ENCODE data around the gene PSEN1. TPM values are rescaled to one million over a fixed set of nuclear protein-coding genes. Genes with fewer than 3 reads are reported as not detected.
A peak's percentile ranks its signal among the peaks of the same experiment; 100 is the strongest.

PSEN1 gene
- total RNA-seq, 2 donors from 2014 or later: 20.5 to 22.3 TPM

DNA sequence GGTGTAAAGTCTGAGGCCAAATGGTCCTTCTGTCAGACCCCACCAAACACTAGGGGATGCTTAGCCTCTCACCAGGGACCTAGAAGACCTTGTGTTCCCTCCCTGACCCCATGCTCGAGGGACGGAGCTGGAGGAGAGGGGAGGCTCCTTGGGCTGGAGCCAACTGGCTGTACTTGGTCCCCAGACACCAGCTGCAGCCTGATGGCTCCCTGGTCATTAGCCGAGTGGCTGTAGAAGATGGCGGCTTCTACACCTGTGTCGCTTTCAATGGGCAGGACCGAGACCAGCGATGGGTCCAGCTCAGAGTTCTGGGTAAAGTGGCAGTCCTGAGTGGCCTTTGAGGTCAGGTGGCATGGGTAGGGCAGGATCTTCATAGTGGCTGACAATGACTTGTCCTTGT, 130.0 kb downstream of the PSEN1 start:
- Histone ChIP-seq H3K4me1 (peaks cover 0 to 13% of the 10 kb centered on the region in 2 donors), H3K9me3 (no peaks in the 10 kb centered on the region), H3K36me3 (no peaks in the 10 kb centered on the region), H3K27me3 (no peaks in the 10 kb centered on the region), H3K4me3 (no peak overlapping the region), H3K27ac (no peak overlapping the region)
- DNase-seq (ENCODE audit: low spot score): no peak
- no peak for TF ChIP-seq CTCF (IDR thresholded peaks at IDR 0.05)

DNA sequence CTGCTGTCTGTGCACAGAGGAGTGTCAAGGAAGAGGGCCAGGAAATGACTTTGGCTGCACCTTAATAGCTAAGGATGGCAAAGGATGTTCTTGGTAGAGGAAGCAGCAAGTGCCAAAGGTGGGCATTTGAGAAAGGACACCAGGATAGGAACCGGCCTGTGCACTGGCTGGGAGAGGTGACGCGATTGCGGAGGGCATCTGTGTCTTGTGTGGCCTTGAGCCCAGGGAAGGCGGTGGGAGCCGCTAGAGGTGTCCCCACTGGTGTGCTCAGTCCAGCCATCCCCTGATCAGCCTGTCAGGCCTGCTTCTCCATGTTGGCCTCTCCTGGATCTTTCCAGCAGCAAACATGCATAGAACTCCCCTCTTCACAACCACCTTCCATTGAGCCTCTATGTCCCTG, 131.2 kb downstream of the PSEN1 start:
- no peaks in the 10 kb centered on the region for H3K36me3 ChIP-seq
- H3K27me3 ChIP-seq: no peaks in the 10 kb centered on the region

GRCh38 chr14:73269729-73270531, 133.6 kb downstream of the PSEN1 start:
- peak; percentile 66 for DNase-seq (ENCODE audit: low spot score)
- no peak for TF ChIP-seq CTCF (IDR thresholded peaks at IDR 0.05)
- H3K27ac ChIP-seq: peak overlapping the region in 1 of 2 donors; percentile 28
- peaks cover 0 to 13% of the 10 kb centered on the region in 2 donors for H3K4me1 ChIP-seq
- H3K4me3 ChIP-seq: peak overlapping the region; percentile 41 to 52
- H3K27me3 ChIP-seq: no peaks in the 10 kb centered on the region
- no peaks in the 10 kb centered on the region for H3K9me3 ChIP-seq
- H3K36me3 ChIP-seq: peaks cover 9% of the 10 kb centered on the region

More for the DNA sequence above, 131.2 kb downstream of the PSEN1 start:
- Histone ChIP-seq H3K27ac (no peak overlapping the region), H3K4me3 (no peak overlapping the region), H3K4me1 (peaks cover 0 to 13% of the 10 kb centered on the region in 2 donors), H3K9me3 (no peaks in the 10 kb centered on the region)
- DNase-seq (ENCODE audit: low spot score): no peak
- no peak for TF ChIP-seq CTCF (IDR thresholded peaks at IDR 0.05)

DNA sequence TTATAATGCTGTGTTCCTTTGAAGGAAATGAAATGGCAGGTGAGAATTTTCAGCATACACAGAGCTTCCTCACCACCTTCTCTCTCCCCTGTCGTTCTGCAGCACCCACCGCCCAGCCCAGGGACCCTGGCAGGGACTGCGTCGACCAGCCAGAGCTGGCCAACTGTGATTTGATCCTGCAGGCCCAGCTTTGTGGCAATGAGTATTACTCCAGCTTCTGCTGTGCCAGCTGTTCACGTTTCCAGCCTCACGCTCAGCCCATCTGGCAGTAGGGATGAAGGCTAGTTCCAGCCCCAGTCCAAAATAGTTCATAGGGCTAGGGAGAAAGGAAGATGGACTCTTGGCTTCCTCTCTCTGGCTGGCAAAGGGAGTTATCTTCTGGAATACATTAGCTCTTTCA, 136.1 kb downstream of the PSEN1 start:
- no peak overlapping the region for H3K27ac ChIP-seq
- H3K4me1 ChIP-seq: peaks cover 0 to 13% of the 10 kb centered on the region in 2 donors
- H3K36me3 ChIP-seq: peaks cover 25% of the 10 kb centered on the region
- peak; percentile 42 for DNase-seq (ENCODE audit: low spot score)
- no peak overlapping the region for H3K4me3 ChIP-seq
- H3K9me3 ChIP-seq: no peaks in the 10 kb centered on the region
- no peak for TF ChIP-seq CTCF (IDR thresholded peaks at IDR 0.05)
- H3K27me3 ChIP-seq: no peaks in the 10 kb centered on the region

Other genes starting within 250 kb of the PSEN1 start
- gene DPF3, start 242.4 kb upstream of the PSEN1 start, total RNA-seq: 10 to 100 TPM; 14.7 to 26.6 TPM
- gene DCAF4, start 210.0 kb upstream of the PSEN1 start, total RNA-seq: 1 to 10 TPM; 7.0 to 9.4 TPM
- gene ZFYVE1, start 109.4 kb upstream of the PSEN1 start, total RNA-seq: 10 to 100 TPM in 1 of 2 donors, 1 to 10 TPM in 1; 9.8 to 12.6 TPM
- gene RBM25, start 78.0 kb upstream of the PSEN1 start, total RNA-seq: 10 to 100 TPM; 17.3 to 20.2 TPM
- 1 to 10 TPM; 5.1 to 6.7 TPM for gene PAPLN, start 101.0 kb downstream of the PSEN1 start, total RNA-seq

Data from right atrium auricular region (tissue), 2 donors.